HCEC 1CT (cell line): ENCODE measurements around the gene FHIT.

Experiments
- DNase-seq: peaks from one replicate; pipeline ENCODE4 v3.0.0-alpha.2; 2017

Gene FHIT

GRCh38 chr3:61162965-61163364 is 88.3 kb downstream of the FHIT start:
- DNase-seq: no peak

- no peak for DNase-seq
Measured at GRCh38 chr3:61158667-61159066, 92.6 kb downstream of the FHIT start.

- no peak for DNase-seq
Measured at GRCh38 chr3:61158216-61158615, 93.0 kb downstream of the FHIT start.

GRCh38 chr3:61157414-61157813 is 93.8 kb downstream of the FHIT start:
- no peak for DNase-seq

GRCh38 chr3:61155701-61156292 is 95.5 kb downstream of the FHIT start:
- DNase-seq: no peak

GRCh38 chr3:61154457-61155198 is 96.6 kb downstream of the FHIT start:
- no peak for DNase-seq

- DNase-seq: no peak
Measured at GRCh38 chr3:61152071-61152470, 99.2 kb downstream of the FHIT start.

- DNase-seq: no peak
Measured at GRCh38 chr3:61149236-61149635, 102.0 kb downstream of the FHIT start.

GRCh38 chr3:61146010-61146890 is 105.0 kb downstream of the FHIT start:
- no peak for DNase-seq

- DNase-seq: no peak
Measured at GRCh38 chr3:61141697-61142096, 109.6 kb downstream of the FHIT start.

- no peak for DNase-seq
Measured at GRCh38 chr3:61141227-61141626, 110.0 kb downstream of the FHIT start.

- no peak for DNase-seq
Measured at GRCh38 chr3:61139686-61140085, 111.6 kb downstream of the FHIT start.

- DNase-seq: no peak
Measured at GRCh38 chr3:61138401-61138800, 112.9 kb downstream of the FHIT start.

- no peak for DNase-seq
Measured at GRCh38 chr3:61136191-61136590, 115.1 kb downstream of the FHIT start.

GRCh38 chr3:61134532-61134931 is 116.7 kb downstream of the FHIT start:
- DNase-seq: no peak

- DNase-seq: no peak
Measured at GRCh38 chr3:61132062-61132461, 119.2 kb downstream of the FHIT start.

GRCh38 chr3:61118830-61119229 is 132.4 kb downstream of the FHIT start:
- no peak for DNase-seq

GRCh38 chr3:61117045-61117898 is 134.0 kb downstream of the FHIT start:
- no peak for DNase-seq

GRCh38 chr3:61114316-61114953 is 136.8 kb downstream of the FHIT start:
- DNase-seq: no peak

GRCh38 chr3:61111825-61112224 is 139.4 kb downstream of the FHIT start:
- no peak for DNase-seq

- DNase-seq: no peak
Measured at GRCh38 chr3:61110576-61110975, 140.7 kb downstream of the FHIT start.
